ENCODE measurements around the gene REXO1. TPM values are rescaled to one million over a fixed set of nuclear protein-coding genes. Genes with fewer than 3 reads are reported as not detected.
A peak's percentile ranks its signal among the peaks of the same experiment; 100 is the strongest.

Gene REXO1
- total RNA-seq, 2 donors from 2014 or later: 42.0 to 51.7 TPM

GRCh38 chr19:1843116-1843515, 5.2 kb downstream of the REXO1 start:
- Histone ChIP-seq H3K9ac (ENCODE audit: low read depth in 2 of 2, low read length in 2 of 2) (no peak overlapping the region), H3K36me3 (no peaks in the 10 kb centered on the region), H3K4me1 (peaks cover 41% of the 10 kb centered on the region), H3K27me3 (no peaks in the 10 kb centered on the region), H3K4me3 (no peak overlapping the region), H3K9me3 (no peaks in the 10 kb centered on the region), H3K27ac (no peak overlapping the region)
- no peak for TF ChIP-seq CTCF (IDR thresholded peaks at IDR 0.05)
- DNase-seq: no peak
- intact Hi-C loops (cut with DNase I): no loop called here

DNA sequence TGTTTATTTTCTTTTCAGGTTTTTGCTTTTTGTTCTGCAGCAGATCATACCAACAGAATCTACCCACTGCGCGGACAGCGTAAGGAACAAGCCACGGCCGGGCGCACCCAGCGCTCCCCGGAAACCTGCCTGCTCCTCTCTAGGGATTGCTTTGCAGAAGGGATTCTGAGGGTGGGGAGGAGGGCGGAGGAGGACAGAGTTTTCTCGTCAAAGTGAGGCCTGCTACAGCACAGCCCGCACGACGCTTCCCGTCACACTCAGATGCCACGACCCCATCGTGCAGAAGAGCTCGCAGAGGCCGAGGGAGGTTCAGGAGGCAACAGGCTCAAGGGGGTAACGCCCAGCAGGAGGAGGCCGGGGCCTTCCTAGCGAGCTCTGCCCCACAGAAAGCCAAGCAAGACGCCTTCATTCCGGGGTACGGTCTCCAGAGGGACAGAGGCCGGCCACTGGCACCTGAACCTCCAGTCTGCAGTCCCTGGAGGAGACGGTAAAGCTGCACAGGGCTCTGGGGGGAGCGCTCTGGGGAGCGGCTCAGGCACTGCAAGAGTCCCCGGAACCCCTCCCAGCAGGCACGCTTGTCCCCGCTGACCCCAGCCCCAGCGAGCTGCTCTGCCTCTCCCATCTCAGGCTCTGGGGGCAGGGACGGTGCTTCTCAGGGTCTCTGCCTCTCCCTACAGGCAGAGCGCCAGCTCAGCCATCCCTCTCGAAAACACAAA, 6.9 kb downstream of the REXO1 start:
- H3K27me3 ChIP-seq: no peaks in the 10 kb centered on the region
- H3K27ac ChIP-seq: peak overlapping the region; percentile 84
- no peak overlapping the region for H3K4me3 ChIP-seq
- H3K4me1 ChIP-seq: peaks cover 37% of the 10 kb centered on the region
- no peaks in the 10 kb centered on the region for H3K36me3 ChIP-seq
- peak overlapping the region in 1 of 2 donors; percentile 84 for H3K9ac ChIP-seq (ENCODE audit: low read depth in 2 of 2, low read length in 2 of 2)
- no peaks in the 10 kb centered on the region for H3K9me3 ChIP-seq
- DNase-seq: no peak
- no peak for TF ChIP-seq CTCF (IDR thresholded peaks at IDR 0.05)
- intact Hi-C loops (cut with DNase I): no loop called here

DNA sequence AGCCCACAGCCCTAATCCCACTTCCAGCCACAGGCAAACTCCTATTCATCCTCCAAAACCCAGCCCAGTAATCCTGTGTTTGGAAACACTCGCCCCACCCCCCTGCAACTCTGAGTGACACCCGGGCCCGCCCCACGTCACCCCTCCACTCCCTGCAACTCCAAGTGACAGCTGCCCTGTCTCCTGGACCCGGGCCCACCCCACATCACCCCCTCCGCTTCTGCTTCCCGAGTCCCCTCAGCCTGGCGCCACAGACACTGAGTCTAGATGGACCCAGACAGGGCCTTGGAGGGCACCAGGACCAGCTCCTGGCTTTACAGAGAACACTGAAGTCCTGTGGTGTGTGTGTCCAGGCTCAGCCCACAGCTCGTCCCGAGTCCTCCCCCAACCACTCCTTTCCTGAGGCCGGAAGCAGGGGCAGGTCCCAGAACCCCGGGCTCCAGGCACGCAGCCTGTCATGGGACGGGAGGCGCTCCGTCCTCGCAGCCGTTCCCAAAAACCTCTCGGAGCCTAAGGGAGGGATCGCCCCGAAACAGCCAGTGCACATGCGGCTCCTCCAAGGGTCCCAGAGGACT, 7.7 kb downstream of the REXO1 start:
- Histone ChIP-seq H3K36me3 (no peaks in the 10 kb centered on the region), H3K9me3 (no peaks in the 10 kb centered on the region), H3K4me3 (no peak overlapping the region), H3K27ac (peak overlapping the region; percentile 84), H3K27me3 (no peaks in the 10 kb centered on the region), H3K9ac (ENCODE audit: low read depth in 2 of 2, low read length in 2 of 2) (peak overlapping the region; percentile 12 to 84), H3K4me1 (peaks cover 36% of the 10 kb centered on the region)
- intact Hi-C loops (cut with DNase I): no loop called here
- TF ChIP-seq CTCF (IDR thresholded peaks at IDR 0.05): no peak
- no peak for DNase-seq

DNA sequence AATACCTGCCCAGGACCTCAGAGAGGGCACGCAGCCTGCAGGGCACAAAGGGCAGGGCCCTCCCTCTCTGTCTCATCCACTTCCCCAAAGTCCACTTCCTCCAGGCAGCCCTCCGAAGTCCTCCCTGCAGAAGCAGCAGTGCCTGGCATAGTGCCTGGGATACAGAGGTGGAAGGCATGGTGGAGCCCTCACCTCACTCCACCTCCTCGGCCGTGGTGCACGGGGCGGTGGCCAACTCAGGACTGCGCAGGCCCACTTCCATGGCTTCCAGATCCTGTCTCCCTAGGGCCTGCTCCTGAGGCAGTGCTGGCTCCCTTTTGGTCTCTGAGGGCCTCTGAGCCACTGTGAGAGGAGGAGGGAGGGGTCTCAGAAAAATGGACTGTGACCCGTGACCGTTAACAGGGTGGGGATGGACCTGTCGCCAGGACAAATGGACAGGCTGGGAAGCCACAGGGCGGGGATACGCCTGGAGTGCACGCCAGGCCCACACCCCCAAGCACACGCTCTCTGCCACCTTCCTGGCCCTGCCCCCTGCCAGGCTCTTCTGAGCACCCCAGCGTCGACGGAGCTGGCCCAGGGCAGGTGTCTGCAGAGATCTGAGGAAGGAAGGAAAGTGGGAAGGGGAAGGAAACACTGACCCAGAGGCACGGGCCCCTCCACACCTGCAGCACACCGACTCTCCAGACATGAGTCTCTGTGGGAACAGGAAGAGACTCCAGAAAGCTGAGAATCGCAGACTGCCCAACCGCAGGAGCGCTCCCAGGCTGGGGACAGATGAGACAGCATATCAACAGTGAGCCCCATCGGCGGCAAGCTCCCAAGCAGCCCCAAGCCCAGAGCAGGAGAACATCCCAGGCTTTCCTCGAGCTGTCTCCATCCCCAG, 8.4 kb downstream of the REXO1 start:
- intact Hi-C loops (cut with DNase I): no loop called here
- DNase-seq: peak; percentile 87

More for the DNA sequence above, 8.4 kb downstream of the REXO1 start:
- Histone ChIP-seq H3K27me3 (no peaks in the 10 kb centered on the region), H3K27ac (peak overlapping the region; percentile 84), H3K4me1 (peaks cover 36% of the 10 kb centered on the region), H3K4me3 (no peak overlapping the region), H3K9me3 (no peaks in the 10 kb centered on the region), H3K36me3 (no peaks in the 10 kb centered on the region), H3K9ac (ENCODE audit: low read depth in 2 of 2, low read length in 2 of 2) (peak overlapping the region in 1 of 2 donors; percentile 84)
- TF ChIP-seq CTCF (IDR thresholded peaks at IDR 0.05): no peak
